Measurements from ENCODE around the gene FUT3. TPM values are rescaled to one million over a fixed set of nuclear protein-coding genes. Genes with fewer than 3 reads are reported as not detected.

The FUT3 gene
- polyA plus RNA-seq, 6 donors from 2014 or later, result not detected

Other genes with a start within 250 kb of the FUT3 start
- 10 to 100 TPM; 19.9 to 56.0 (median 29.3) TPM for gene SAFB2, start 228.7 kb downstream of the FUT3 start, polyA plus RNA-seq (ENCODE audit: low read depth in 6 of 6)
- 100 to 1,000 TPM in 1 of 6 donors, 10 to 100 TPM in 5; 18.3 to 119 (median 43.4) TPM for gene SAFB, start 228.4 kb downstream of the FUT3 start, polyA plus RNA-seq (ENCODE audit: low read depth in 6 of 6)
- 100 to 1,000 TPM in 2 of 6 donors, 10 to 100 TPM in 4; 74.0 to 101 (median 86.6) TPM for gene MICOS13, start 170.9 kb downstream of the FUT3 start, polyA plus RNA-seq (ENCODE audit: low read depth in 6 of 6)
- gene HSD11B1L, start 170.4 kb downstream of the FUT3 start, polyA plus RNA-seq (ENCODE audit: low read depth in 6 of 6), result 1 to 10 TPM; 1.1 to 6.5 (median 2.6) TPM
- 1,000 to 10,000 TPM; 1,207 to 2,143 (median 1,738) TPM for gene RPL36, start 161.2 kb downstream of the FUT3 start, polyA plus RNA-seq (ENCODE audit: low read depth in 6 of 6)
- gene LONP1, start 131.3 kb downstream of the FUT3 start, polyA plus RNA-seq (ENCODE audit: low read depth in 6 of 6), result 10 to 100 TPM; 16.7 to 40.6 (median 21.7) TPM
- gene CATSPERD, start 130.8 kb downstream of the FUT3 start, polyA plus RNA-seq (ENCODE audit: low read depth in 6 of 6), result not detected
- under 1 TPM in 3 of 6 donors, not detected in 3; 0.25 to 0.28 (median 0.25) TPM for gene PRR22, start 66.7 kb downstream of the FUT3 start, polyA plus RNA-seq (ENCODE audit: low read depth in 6 of 6)
- 10 to 100 TPM; 27.1 to 45.2 (median 35.5) TPM for gene DUS3L, start 60.3 kb downstream of the FUT3 start, polyA plus RNA-seq (ENCODE audit: low read depth in 6 of 6)
- gene NRTN, start 46.4 kb downstream of the FUT3 start, polyA plus RNA-seq (ENCODE audit: low read depth in 6 of 6), result under 1 TPM in 2 of 6 donors, not detected in 4; 0.28 to 0.29 TPM
- not detected for gene FUT6, start 11.7 kb downstream of the FUT3 start, polyA plus RNA-seq (ENCODE audit: low read depth in 6 of 6)
- gene FUT5, start 19.1 kb upstream of the FUT3 start, polyA plus RNA-seq (ENCODE audit: low read depth in 6 of 6), result under 1 TPM in 1 of 6 donors, not detected in 5; 0.30 TPM
- 100 to 1,000 TPM; 288 to 317 (median 302) TPM for gene NDUFA11, start 52.3 kb upstream of the FUT3 start, polyA plus RNA-seq (ENCODE audit: low read depth in 6 of 6)
- gene VMAC, start 53.4 kb upstream of the FUT3 start, polyA plus RNA-seq (ENCODE audit: low read depth in 6 of 6), result 1 to 10 TPM; 5.1 to 6.8 (median 5.9) TPM
- 1 to 10 TPM in 5 of 6 donors, not detected in 1; 1.1 to 4.4 (median 2.0) TPM for gene CAPS, start 62.8 kb upstream of the FUT3 start, polyA plus RNA-seq (ENCODE audit: low read depth in 6 of 6)
- gene RANBP3, start 126.7 kb upstream of the FUT3 start, polyA plus RNA-seq (ENCODE audit: low read depth in 6 of 6), result 10 to 100 TPM in 1 of 6 donors, 1 to 10 TPM in 5; 2.8 to 10.7 (median 7.4) TPM

All from naive B cell (primary cell).